ENCODE data around the gene EPHA5. TPM values are rescaled to one million over a fixed set of nuclear protein-coding genes. Genes with fewer than 3 reads are reported as not detected.

EPHA5 gene
- total RNA-seq, 1 donor from 2014 or later, result 0.20 TPM

DNA sequence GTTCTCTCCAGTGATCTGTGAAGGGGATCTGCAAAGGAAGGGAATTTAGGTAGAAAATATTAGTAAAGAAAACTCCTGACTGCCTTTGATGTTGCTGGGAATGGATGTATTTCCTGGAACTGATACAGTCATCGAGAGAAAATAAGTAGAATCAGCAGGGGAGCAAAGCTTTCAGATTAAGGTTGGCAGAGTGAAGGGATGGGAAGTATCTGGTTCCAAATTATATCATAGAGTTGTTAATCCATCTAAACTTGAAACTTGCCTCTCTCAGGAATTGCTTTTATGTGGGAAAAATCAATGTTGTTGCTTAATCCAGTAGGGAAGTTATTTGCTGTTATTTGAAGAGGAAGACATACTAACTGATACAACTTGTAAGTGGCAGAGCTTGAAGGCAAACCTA, 19.3 kb downstream of the EPHA5 start:
- ATAC-seq, result no peak
- Histone ChIP-seq H3K36me3 (no peaks in the 10 kb centered on the region), H3K27ac (no peak overlapping the region), H3K9me3 (no peaks in the 10 kb centered on the region), H3K27me3 (peaks cover 6% of the 10 kb centered on the region), H3K4me3 (no peak overlapping the region), H3K4me1 (no peaks in the 10 kb centered on the region)
- DNase-seq, result no peak
- TF ChIP-seq, protein P1, sequence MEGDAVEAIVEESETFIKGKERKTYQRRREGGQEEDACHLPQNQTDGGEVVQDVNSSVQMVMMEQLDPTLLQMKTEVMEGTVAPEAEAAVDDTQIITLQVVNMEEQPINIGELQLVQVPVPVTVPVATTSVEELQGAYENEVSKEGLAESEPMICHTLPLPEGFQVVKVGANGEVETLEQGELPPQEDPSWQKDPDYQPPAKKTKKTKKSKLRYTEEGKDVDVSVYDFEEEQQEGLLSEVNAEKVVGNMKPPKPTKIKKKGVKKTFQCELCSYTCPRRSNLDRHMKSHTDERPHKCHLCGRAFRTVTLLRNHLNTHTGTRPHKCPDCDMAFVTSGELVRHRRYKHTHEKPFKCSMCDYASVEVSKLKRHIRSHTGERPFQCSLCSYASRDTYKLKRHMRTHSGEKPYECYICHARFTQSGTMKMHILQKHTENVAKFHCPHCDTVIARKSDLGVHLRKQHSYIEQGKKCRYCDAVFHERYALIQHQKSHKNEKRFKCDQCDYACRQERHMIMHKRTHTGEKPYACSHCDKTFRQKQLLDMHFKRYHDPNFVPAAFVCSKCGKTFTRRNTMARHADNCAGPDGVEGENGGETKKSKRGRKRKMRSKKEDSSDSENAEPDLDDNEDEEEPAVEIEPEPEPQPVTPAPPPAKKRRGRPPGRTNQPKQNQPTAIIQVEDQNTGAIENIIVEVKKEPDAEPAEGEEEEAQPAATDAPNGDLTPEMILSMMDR (IDR thresholded peaks at IDR 0.05), result no peak
- intact Hi-C loops (cut with DNase I), result no loop called here

DNA sequence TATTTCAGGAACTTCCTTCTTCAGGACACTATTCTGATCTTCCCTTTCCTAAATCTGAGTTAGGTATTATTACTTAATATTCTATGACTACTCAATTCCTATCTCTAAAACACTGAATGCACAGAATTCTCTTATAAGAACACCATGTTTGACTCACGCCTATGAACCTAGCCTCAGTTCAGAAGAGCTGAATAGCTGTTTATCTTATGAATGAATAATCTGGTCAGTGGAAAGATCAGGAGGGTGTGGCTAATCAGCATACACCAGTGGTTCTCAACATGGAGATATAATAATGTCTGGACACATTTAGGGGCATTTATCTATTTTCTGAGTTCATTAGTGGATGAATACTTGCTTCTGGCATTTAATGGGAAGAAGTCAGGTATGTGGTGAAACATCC, 24.2 kb downstream of the EPHA5 start:
- no peak for ATAC-seq
- Histone ChIP-seq H3K9me3 (no peaks in the 10 kb centered on the region), H3K4me3 (no peak overlapping the region), H3K4me1 (no peaks in the 10 kb centered on the region), H3K27ac (no peak overlapping the region), H3K27me3 (no peaks in the 10 kb centered on the region), H3K36me3 (no peaks in the 10 kb centered on the region)
- DNase-seq, result no peak
- intact Hi-C loops (cut with DNase I), result no loop called here
- TF ChIP-seq, protein P1 (IDR thresholded peaks at IDR 0.05), result no peak

DNA sequence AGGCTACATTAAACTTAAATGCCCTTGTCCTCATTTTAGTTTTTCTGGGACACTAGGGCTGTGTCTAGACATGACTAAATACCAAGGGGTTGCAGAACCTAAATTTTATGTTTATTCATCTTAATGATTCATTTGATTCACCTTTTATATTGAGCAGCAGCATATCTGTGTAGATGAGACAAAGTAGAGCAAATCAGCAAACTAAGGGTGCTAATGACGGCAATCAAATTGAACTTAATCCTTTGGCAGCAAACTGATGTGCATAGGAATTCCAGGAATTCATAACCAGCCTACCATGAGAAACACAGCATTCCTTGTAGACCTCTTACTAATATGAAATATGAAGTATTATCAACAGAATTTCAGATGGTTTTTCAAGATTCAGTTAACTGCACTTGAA, 25.1 kb downstream of the EPHA5 start:
- ATAC-seq, result no peak

DNA sequence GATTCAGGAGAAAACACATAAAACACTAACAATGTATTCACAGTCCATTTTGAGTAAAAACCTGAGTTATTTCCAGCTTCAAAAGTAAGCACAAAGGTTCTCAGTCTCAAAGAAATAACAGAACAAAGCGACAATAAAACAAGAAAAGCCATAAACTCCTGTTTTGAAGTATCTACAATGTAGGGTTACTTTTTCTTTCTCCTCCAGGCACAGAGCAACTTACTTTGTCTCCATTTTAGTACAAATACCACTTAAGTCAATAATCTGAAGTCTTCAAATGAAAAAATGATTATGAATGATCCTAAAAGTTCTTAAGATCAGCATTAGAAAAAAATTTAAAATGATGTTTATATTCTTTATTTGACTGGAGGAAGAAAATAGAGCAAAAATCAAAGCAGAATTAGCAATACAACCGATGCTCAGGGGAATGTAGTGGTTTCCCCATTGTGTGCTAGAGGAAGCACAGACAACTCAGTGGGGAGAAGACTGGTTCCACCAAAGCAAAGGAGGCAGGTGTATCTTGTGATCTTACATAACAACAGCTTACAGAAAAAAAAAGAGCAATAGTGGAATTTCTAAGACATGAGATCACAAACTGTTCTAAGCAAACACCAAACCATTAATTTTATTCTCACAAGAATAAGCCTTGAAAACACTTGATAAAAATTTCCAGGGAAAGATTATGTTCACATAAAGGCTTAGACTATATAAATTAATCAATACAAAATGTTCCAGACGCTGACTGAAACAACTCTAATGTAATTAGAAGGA, 35.1 kb downstream of the EPHA5 start:
- TF ChIP-seq, protein P1 (IDR thresholded peaks at IDR 0.05), result no peak
- H3K36me3 ChIP-seq, result no peaks in the 10 kb centered on the region
- intact Hi-C loops (cut with DNase I), result no loop called here
- no peak overlapping the region for H3K4me3 ChIP-seq
- no peaks in the 10 kb centered on the region for H3K27me3 ChIP-seq
- no peaks in the 10 kb centered on the region for H3K9me3 ChIP-seq
- no peak overlapping the region for H3K27ac ChIP-seq
- no peaks in the 10 kb centered on the region for H3K4me1 ChIP-seq
- DNase-seq (no peak), ATAC-seq (no peak)

More for the DNA sequence above, 25.1 kb downstream of the EPHA5 start:
- Histone ChIP-seq H3K4me3 (no peak overlapping the region), H3K27ac (no peak overlapping the region), H3K27me3 (no peaks in the 10 kb centered on the region), H3K9me3 (no peaks in the 10 kb centered on the region), H3K36me3 (no peaks in the 10 kb centered on the region), H3K4me1 (no peaks in the 10 kb centered on the region)
- no peak for DNase-seq
- TF ChIP-seq, protein P1 (IDR thresholded peaks at IDR 0.05), result no peak
- intact Hi-C loops (cut with DNase I), result no loop called here

DNA sequence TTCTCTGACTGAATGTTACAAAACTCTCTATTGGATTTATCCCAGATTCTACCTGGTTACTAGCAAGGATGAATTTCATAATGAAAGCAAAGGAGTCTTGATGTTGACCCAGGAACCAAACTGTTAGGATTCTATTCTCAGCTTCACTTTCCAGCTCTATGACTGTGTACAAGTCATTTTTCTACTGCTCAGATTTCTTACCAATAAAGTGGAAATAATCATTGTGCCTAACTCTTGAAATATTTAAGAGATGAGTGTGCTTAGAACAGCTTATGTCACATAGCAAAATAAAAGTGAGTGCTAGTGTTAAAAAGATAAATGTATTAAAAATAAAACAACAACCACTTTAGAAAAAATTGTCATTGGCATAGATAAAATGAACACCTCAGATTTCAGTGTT, 45.6 kb downstream of the EPHA5 start:
- Histone ChIP-seq H3K4me3 (no peak overlapping the region), H3K4me1 (no peaks in the 10 kb centered on the region), H3K27ac (no peak overlapping the region), H3K27me3 (no peaks in the 10 kb centered on the region), H3K9me3 (no peaks in the 10 kb centered on the region), H3K36me3 (no peaks in the 10 kb centered on the region)
- intact Hi-C loops (cut with DNase I), result no loop called here
- TF ChIP-seq, protein P1 (IDR thresholded peaks at IDR 0.05), result no peak
- DNase-seq, result no peak
- ATAC-seq, result no peak

Measured in upper lobe of right lung (tissue), 1 donor.